RWPE1 (cell line): ENCODE measurements around the gene KDM5A.

Experiments used
- CTCF ChIA-PET: fragments of 350-600 bp; sonication (Branson Sonifier 250); formaldehyde crosslinking; extraction: SDS; loops from one replicate; lab custom pipeline; 2021; lab: Yijun Ruan, JAX
- POLR2A ChIA-PET: fragments of 400-600 bp; formaldehyde crosslinking; extraction: SDS; loops from one replicate; lab custom pipeline; 2020; ENCODE audit warnings: antibody characterized with exemption; ENCODE audit not compliant: low non-redundant PET; lab: Yijun Ruan, JAX
- DNase-seq: peaks from one replicate; pipeline ENCODE4 v3.0.0; 2012; ENCODE audit warnings: low spot score
- H3K27ac ChIP-seq: fragments of 450-650 bp; 2 replicates; pipeline ENCODE4 v1.5.1; 2017
- CTCF ChIP-seq: fragments of 450-650 bp; conservative IDR thresholded peaks from 2 replicates; pipeline ENCODE4 v1.5.1; 2017; ENCODE audit warnings: low read depth, mild to moderate bottlenecking

Gene KDM5A

GRCh38 chr12:334125-334524, 55.0 kb downstream of the KDM5A start:
- POLR2A ChIA-PET, result no interaction called here
- DNase-seq, result no peak
- no peak for TF ChIP-seq CTCF
- CTCF ChIA-PET, result no interaction called here
- H3K27ac ChIP-seq, result no peak overlapping the region

GRCh38 chr12:332581-333205, 56.4 kb downstream of the KDM5A start:
- H3K27ac ChIP-seq, result no peak overlapping the region
- DNase-seq, result no peak
- TF ChIP-seq CTCF, result no peak
- CTCF ChIA-PET, result interaction anchor here (0.6 kb wide), 2 partner anchors 16 to 25 kb away, joined by 3 read pairs; no protein-coding TSS in a partner anchor
- POLR2A ChIA-PET, result no interaction called here

- no peak for TF ChIP-seq CTCF
- DNase-seq, result no peak
- ChIA-PET CTCF (no interaction called here), POLR2A (no interaction called here)
- H3K27ac ChIP-seq, result no peak overlapping the region
Observed at GRCh38 chr12:331287-331686, 57.8 kb downstream of the KDM5A start.

- CTCF ChIA-PET, result interaction anchor here (0.6 kb wide), 1 partner anchor 1724 kb away, joined by 3 read pairs; no protein-coding TSS in a partner anchor
- no peak overlapping the region for H3K27ac ChIP-seq
- TF ChIP-seq CTCF, result no peak
- POLR2A ChIA-PET, result no interaction called here
- DNase-seq, result no peak
Observed at GRCh38 chr12:325906-326305, 63.2 kb downstream of the KDM5A start.

GRCh38 chr12:323507-323906, 65.6 kb downstream of the KDM5A start:
- POLR2A ChIA-PET, result no interaction called here
- no peak for TF ChIP-seq CTCF
- no peak overlapping the region for H3K27ac ChIP-seq
- no peak for DNase-seq
- CTCF ChIA-PET, result no interaction called here

GRCh38 chr12:321606-322326, 67.4 kb downstream of the KDM5A start:
- ChIA-PET CTCF (interaction anchor here (0.6 kb wide), 1 partner anchor 459 kb away, joined by 4 read pairs; no protein-coding TSS in a partner anchor), POLR2A (no interaction called here)
- DNase-seq, result peak; percentile 12
- no peak overlapping the region for H3K27ac ChIP-seq
- no peak for TF ChIP-seq CTCF
